ENCODE results near the gene TLCD4. TPM values are rescaled to one million over a fixed set of nuclear protein-coding genes. Genes with fewer than 3 reads are reported as not detected.
A peak's percentile ranks its signal among the peaks of the same experiment; 100 is the strongest.

The TLCD4 gene
- 59.6 TPM for total RNA-seq
- long read RNA-seq, full-length matches to known transcripts, result 61 of 82 reads
- long read RNA-seq, partial matches to known transcripts, result 2 of 82 reads
- long read RNA-seq, other reads (novel, unspliced or antisense), result 19 of 82 reads

- intact Hi-C loops (cut with micrococcal nuclease), result no loop called here
Measured at GRCh38 chr1:95117207-95118066, at the start of gene TLCD4. Gene TLCD4 (plus strand): TSS chr1:95117355. CDS start chr1:95143902, 26,547 bp downstream.

GRCh38 chr1:95067568-95067967 lies 49.6 kb upstream of the TLCD4 start:
- ATAC-seq (no peak), DNase-seq (no peak)
- intact Hi-C loops (cut with micrococcal nuclease), result no loop called here

More at GRCh38 chr1:95117207-95118066, at the start of gene TLCD4:
- ATAC-seq (peak; percentile 96), DNase-seq (peak; percentile 87)

DNA sequence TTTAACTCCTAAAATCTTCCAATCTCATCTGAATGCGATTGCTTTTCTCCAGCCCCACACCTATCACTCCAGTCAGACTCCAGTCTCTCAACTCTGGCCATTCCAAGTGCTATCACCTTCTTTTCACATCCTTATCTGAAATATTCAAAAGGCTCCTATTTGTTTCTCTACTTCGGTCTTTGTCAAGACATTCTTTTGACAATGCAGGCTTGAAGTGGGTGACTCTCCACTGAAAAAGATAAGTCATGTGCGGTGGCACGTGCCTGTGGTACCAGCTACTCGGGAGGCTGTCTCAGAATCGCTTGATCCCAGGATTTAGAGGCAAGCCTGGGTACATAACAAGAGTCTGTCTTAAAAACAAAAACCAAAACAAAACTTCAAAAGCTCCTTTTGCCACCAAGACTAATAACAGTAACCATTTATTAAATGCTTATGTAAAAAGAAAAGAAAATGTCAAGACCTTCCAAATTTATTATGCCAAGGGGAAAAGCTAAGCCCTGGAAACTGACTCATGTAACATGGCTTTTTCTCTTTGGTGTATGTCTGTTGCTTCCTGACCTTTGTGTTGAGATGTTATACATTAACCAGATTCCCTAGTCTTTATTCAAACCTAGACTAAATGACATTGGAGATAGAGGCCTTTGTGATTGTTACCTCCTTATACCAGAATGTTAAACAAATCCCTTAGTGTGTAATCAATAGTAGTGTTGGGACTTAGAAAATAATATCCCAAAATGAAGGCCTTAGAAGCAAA lies 48.0 kb upstream of the TLCD4 start:
- intact Hi-C loops (cut with micrococcal nuclease), result no loop called here
- ATAC-seq (no peak), DNase-seq (no peak)

GRCh38 chr1:95069710-95070093 lies 47.5 kb upstream of the TLCD4 start:
- ATAC-seq (no peak), DNase-seq (no peak)
- intact Hi-C loops (cut with micrococcal nuclease), result no loop called here

DNA sequence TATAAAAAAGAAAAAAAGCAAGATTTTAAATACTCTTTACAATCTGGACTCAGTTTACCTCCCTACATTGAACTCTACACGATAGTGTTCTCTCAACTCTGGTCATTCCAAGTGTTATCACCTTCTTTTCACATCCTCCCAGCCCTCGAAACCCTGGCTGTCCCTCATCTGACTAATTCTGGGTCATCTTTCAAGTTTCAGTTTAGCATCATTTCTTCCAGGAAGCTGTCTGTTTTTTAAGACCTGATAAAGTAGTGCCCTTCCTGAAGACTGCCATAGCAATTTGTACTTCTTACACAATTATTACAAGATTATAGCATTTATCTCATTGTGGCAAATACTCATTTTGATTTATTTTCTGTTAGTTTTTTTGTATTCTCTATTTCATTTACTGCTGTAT lies 45.6 kb upstream of the TLCD4 start:
- ATAC-seq, result no peak
- DNase-seq, result no peak
- intact Hi-C loops (cut with micrococcal nuclease), result no loop called here

- intact Hi-C loops (cut with micrococcal nuclease), result loop anchor here (2.0 kb wide), 1 partner anchor 41 kb away; no protein-coding TSS in a partner anchor
- ATAC-seq (no peak), DNase-seq (no peak)
Measured at GRCh38 chr1:95072117-95072516, 45.0 kb upstream of the TLCD4 start.

DNA sequence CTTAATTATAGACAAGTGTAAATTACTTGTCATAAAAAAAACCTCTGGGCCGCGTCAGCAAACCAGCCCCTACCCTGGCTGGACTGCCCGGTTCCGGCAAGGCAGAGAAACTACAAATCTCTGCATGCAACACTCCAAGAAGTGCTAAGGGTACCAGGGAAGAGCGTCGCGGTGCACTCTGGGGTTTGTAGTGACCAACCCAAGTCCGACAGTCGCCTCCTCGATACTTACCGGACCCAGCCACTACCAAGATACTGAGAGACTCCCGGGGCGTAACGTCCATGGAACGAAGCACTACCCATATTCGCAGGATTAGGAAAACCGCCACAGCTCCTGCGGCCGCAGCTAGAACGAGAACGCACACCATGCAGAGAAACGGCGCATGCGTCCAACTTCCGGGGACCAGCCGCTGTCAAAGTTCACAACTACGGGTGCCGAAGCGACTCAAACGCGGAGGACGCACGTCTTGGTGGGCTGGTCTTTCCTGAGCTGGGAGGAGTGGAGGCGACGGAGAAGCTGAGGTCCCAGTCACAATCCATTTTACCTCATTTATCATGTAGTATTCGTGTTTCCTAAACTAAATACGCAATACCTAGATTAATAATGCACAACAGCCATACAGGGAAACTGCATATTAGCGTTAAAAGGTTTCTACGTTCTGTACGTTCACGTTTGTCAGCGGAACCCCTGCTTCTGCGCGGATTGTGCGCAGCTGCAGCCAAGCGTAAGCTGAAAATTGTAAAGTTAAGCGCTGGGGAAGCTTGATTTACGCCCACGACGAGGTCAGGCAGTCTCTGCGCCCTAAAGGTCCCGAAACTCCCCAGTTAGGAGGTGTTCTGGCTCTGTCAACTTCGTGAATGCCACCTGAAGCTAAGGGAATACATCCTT lies 44.4 kb upstream of the TLCD4 start, which contains the start of gene ALG14:
TSS of gene ALG14 (minus strand) at position 420 of the 888 bp plus-strand sequence. CDS start at position 367, 53 bp downstream.
- ATAC-seq, result peak; percentile 98
- DNase-seq, result peak; percentile 95
- intact Hi-C loops (cut with micrococcal nuclease), result loop anchor here (2.0 kb wide), 1 partner anchor 40 kb away; no protein-coding TSS in a partner anchor

- intact Hi-C loops (cut with micrococcal nuclease), result loop anchor here (2.0 kb wide), 1 partner anchor 39 kb away; no protein-coding TSS in a partner anchor
- ATAC-seq (peak; percentile 8), DNase-seq (no peak)
Measured at GRCh38 chr1:95073446-95073845, 43.7 kb upstream of the TLCD4 start.

DNA sequence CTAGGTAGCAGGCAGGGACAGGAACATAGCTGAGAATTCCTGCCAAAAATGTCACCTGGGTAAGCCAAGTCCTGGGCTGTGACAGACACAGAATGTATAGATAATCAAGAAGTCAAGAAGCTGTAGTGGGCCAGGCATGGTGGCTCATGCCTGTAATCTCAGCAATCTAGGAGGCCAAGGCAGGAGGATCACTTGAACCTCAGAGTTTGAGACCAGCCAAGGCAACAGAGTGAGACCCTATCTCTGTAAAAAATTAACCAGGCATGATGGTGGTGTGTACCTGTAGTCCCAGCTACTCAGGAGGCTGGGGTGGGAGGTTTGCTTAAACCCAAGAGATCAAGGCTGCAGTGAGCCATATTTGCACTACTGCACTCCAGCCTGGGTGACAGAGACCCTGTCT lies 41.1 kb upstream of the TLCD4 start:
- ATAC-seq (no peak), DNase-seq (no peak)
- intact Hi-C loops (cut with micrococcal nuclease), result no loop called here

GRCh38 chr1:95080446-95080845 lies 36.7 kb upstream of the TLCD4 start:
- intact Hi-C loops (cut with micrococcal nuclease), result loop anchor here (10.0 kb wide), 1 partner anchor 154 kb away; the partner anchor contains the start of gene RWDD3
- DNase-seq (no peak), ATAC-seq (no peak)

DNA sequence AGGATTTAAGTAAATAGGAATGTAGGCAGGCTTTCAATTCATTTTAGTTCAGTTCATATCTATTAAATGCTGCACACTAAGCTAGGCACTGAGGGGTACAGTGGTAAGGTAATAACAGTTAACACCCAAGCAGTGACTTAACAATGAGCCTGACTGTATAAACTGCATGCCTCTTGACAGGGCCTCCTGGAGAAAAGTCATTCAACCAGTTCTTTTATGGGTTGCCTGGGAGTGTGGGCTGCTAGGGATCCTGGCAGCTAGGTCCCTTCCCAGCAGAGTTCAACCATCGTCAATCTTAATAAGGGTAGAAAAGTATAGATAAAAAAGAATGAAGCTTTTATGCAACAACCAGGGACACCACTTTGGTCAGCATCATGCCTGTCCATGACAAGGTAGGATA lies 36.3 kb upstream of the TLCD4 start:
- ATAC-seq (no peak), DNase-seq (no peak)
- intact Hi-C loops (cut with micrococcal nuclease), result loop anchor here (10.0 kb wide), 1 partner anchor 154 kb away; the partner anchor contains the start of gene RWDD3

DNA sequence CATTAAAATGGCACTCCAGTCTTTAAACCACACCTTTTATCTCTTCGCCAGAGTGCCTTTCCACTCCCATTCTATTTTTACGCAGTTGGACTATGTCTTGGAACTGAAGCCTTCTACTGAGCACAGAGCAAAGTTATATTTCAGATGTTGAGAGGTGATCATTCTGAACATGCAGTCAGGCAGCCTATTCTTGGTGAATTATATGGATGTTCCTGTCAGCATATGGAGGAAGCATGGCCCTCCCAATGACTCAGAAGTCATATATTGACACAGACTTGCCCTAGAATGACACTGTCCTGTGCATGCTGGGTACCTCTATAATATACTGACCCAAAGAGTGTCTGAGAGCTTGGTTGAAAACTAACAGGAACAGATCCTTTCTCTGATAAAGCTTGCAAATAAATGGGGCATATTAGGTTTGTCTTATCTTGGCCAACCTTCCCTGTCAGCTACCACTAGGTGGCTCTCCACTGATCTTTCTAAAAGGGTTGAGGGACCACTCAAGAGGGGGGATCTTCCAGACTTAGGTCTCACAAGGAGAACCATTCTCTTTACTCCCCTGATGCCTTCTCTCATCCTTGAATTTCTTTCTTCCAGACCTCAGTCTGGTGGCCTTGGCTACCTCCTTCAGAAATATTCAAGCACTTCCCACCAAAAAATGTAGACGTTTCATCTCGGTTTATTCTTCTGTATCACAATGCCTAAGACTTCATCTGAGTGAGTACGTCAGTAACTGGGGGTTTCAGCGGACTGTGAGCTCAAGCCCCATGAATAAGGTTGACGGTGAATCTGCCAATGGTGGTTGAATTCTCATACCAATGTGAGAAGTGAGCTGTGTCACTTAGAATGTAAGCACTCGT lies 32.6 kb upstream of the TLCD4 start:
- ATAC-seq, result peak; percentile 57
- intact Hi-C loops (cut with micrococcal nuclease), result loop anchor here (10.0 kb wide), 1 partner anchor 150 kb away; the partner anchor contains the start of gene RWDD3
- DNase-seq, result no peak

- DNase-seq (no peak), ATAC-seq (no peak)
- intact Hi-C loops (cut with micrococcal nuclease), result loop anchor here (10.0 kb wide), 1 partner anchor 149 kb away; the partner anchor contains the start of gene RWDD3
Measured at GRCh38 chr1:95085376-95085775, 31.8 kb upstream of the TLCD4 start.

DNA sequence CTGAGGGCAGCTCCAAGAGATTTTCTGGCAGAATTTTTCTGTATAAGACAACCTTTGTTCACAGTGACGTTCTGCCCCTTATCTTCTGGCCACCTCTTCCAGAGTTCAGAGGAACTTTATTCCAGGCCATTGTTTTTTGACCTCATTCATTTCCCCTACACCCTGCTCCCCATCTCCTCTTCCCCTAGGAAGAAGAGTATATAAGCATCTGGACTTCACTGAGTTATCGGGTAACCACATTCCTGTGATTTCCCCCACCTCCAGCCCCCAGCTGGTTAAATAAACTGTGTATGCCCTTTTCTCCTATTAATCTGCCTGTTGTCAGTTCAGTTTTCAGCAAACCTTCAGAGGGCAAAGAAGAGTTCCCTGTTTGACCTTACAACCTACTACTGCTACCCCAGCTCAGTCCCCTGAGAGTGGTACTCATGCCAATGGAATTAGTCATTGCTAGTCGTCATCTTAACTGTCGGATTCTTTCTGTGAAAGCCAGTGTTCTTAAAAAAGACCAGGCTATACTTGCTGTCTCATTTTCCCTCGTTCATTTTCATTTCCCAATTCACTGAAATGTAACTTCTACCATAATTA lies 30.1 kb upstream of the TLCD4 start:
- intact Hi-C loops (cut with micrococcal nuclease), result loop anchor here (10.0 kb wide), 1 partner anchor 148 kb away; the partner anchor contains the start of gene RWDD3

DNA sequence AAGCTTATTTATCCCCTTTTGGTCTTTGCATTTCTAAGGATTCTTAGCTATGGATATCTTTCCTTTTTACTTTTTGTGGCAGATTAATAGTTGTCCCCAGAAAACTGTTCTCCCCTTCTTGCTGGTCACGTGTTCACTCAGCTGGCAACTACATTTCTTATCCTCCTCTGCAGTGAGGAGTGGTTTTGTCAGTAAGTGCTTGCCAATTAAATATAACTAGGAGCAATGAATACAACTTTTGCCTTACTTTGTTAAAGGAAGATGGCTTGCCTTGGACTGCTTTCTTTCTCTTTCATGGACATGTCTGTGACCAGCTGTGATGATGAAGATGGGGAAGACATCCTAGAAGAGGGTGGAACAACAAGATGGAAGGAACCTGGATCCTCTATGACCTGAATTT lies 28.9 kb upstream of the TLCD4 start:
- DNase-seq, result no peak
- intact Hi-C loops (cut with micrococcal nuclease), result loop anchor here (10.0 kb wide), 1 partner anchor 146 kb away; the partner anchor contains the start of gene RWDD3
- ATAC-seq, result no peak

More for the DNA sequence above, 30.1 kb upstream of the TLCD4 start:
- no peak for DNase-seq
- ATAC-seq, result peak; percentile 94

DNA sequence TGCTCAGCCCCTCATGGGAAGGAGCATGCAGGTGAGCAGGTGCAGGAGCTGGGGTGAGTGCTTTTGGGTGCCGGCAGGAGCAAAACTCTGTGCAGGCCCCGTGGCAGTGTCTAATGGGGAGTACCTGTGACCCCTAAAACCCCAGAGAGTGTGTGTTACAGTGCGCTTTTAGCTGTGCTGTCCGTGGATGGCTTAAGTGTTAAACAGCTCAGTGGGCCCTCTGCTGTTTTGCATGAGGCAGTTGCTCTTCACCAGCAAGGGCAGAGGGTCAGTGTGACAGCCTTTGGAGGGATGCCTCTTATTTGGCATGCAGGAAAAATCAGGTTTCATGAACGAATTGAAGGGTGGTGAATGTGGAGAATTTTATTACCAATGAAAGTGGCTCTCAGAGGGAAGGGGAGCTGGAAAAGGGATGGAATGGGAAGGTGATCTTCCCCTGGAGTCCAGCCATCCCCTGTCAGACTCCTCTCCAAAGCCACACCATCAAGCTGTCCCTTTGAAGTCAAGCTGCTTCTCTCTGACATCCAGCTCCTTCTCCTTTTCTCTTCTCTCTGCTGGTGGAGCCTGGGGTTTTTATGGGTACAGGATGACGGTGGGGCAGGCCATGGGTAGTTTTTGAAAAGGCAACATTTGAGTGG lies 27.4 kb upstream of the TLCD4 start:
- intact Hi-C loops (cut with micrococcal nuclease), result loop anchor here (10.0 kb wide), 1 partner anchor 145 kb away; the partner anchor contains the start of gene RWDD3
- ATAC-seq (no peak), DNase-seq (no peak)
